ENCODE results near the gene SMYD3.

- TF ChIP-seq CTCF (conservative IDR thresholded peaks at IDR 0.05; ENCODE audit: low read depth, low read length) (no peak), SMC3 (IDR thresholded peaks at IDR 0.05; ENCODE audit: low read depth, low read length) (no peak), POLR2A (IDR thresholded peaks at IDR 0.05; ENCODE audit: low read depth, low read length) (no peak), FOS (IDR thresholded peaks at IDR 0.05; ENCODE audit: low read depth, low read length) (no peak), RAD21 (IDR thresholded peaks at IDR 0.05; ENCODE audit: low read length) (no peak), CEBPB (IDR thresholded peaks at IDR 0.05; ENCODE audit: low read depth, low read length) (no peak)
Measured at GRCh38 chr1:245800901-245801605, 706.0 kb downstream of the SMYD3 start.
